Measurements from ENCODE around the gene ATOX1.
"Not testable (repeated sequence)": the region's sequence is repeated elsewhere in the genome, so short reads cannot be mapped to it uniquely, and the experiment has no call there.

DNA sequence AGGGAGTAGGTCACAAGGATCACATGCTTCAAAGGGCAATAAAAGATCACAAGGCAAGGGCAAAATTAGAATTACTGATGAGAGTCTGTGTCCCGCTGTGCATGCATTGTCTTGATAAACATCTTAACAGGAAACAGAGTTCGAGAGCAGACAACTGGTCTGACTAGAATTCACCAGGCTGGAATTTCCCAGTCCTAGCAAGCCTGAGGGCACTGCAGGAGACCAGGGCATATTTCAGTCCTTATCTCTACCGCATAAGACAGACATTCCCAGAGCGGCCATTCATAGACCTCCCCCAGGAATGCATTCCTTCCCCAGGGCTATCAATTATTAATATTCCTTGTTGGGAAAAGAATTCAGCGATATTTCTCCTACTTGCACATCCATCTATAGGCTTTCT lies 28.8 kb downstream of the ATOX1 start:
- TF ChIP-seq, protein P1, sequence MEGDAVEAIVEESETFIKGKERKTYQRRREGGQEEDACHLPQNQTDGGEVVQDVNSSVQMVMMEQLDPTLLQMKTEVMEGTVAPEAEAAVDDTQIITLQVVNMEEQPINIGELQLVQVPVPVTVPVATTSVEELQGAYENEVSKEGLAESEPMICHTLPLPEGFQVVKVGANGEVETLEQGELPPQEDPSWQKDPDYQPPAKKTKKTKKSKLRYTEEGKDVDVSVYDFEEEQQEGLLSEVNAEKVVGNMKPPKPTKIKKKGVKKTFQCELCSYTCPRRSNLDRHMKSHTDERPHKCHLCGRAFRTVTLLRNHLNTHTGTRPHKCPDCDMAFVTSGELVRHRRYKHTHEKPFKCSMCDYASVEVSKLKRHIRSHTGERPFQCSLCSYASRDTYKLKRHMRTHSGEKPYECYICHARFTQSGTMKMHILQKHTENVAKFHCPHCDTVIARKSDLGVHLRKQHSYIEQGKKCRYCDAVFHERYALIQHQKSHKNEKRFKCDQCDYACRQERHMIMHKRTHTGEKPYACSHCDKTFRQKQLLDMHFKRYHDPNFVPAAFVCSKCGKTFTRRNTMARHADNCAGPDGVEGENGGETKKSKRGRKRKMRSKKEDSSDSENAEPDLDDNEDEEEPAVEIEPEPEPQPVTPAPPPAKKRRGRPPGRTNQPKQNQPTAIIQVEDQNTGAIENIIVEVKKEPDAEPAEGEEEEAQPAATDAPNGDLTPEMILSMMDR (conservative IDR thresholded peaks at IDR 0.05 in 1 of 2, IDR thresholded peaks at IDR 0.05 in 1 of 2; ENCODE audit: extremely low read depth in 1 of 2, insufficient read depth in 1 of 2, low read depth in 1 of 2, low read length in 2 of 2): not testable (repeated sequence)
- TF ChIP-seq EZH2 (IDR thresholded peaks at IDR 0.05; ENCODE audit: borderline replicate concordance, low read length): not testable (repeated sequence)
